ENCODE measurements around the gene GCFC2.

Gene GCFC2

DNA sequence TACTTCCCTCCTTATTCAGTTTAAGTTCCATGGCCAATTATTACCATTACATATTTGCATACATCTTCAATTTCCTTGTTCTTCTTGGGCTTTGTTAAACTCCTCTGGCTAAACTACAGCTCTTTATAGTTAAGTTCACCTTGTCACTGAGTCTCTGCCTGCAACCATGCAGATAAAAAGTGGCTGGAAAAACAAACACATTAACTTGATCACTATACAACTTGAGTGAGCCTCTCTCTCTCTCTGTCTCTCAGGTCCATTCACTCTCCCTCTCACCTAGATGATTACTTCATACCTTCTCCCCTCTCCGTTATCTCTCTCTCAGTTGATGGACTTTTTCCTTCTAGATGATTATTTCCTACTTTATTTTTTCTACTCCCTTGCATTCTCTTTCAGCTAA lies 30.3 kb downstream of the GCFC2 start:
- no peak overlapping the region for H3K27ac ChIP-seq (replicated peaks)

GRCh38 chr2:75679556-75679955 lies 31.2 kb downstream of the GCFC2 start:
- no peaks in the 10 kb centered on the region for H3K27me3 ChIP-seq (ENCODE audit: insufficient read depth, poor library complexity, severe bottlenecking)
- no peak for DNase-seq (ENCODE audit: low read depth in 1 of 2, low spot score in 1 of 2)
- TF ChIP-seq, protein P1, sequence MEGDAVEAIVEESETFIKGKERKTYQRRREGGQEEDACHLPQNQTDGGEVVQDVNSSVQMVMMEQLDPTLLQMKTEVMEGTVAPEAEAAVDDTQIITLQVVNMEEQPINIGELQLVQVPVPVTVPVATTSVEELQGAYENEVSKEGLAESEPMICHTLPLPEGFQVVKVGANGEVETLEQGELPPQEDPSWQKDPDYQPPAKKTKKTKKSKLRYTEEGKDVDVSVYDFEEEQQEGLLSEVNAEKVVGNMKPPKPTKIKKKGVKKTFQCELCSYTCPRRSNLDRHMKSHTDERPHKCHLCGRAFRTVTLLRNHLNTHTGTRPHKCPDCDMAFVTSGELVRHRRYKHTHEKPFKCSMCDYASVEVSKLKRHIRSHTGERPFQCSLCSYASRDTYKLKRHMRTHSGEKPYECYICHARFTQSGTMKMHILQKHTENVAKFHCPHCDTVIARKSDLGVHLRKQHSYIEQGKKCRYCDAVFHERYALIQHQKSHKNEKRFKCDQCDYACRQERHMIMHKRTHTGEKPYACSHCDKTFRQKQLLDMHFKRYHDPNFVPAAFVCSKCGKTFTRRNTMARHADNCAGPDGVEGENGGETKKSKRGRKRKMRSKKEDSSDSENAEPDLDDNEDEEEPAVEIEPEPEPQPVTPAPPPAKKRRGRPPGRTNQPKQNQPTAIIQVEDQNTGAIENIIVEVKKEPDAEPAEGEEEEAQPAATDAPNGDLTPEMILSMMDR (IDR thresholded peaks at IDR 0.05; ENCODE audit: insufficient read depth, low read length), result no peak
- no peak for TF ChIP-seq REST (IDR thresholded peaks at IDR 0.05; ENCODE audit: insufficient replicate concordance, low read depth)
- TF ChIP-seq SPI1 (IDR thresholded peaks at IDR 0.05; ENCODE audit: borderline replicate concordance, low read depth), result no peak
- TF ChIP-seq GABPA (IDR thresholded peaks at IDR 0.05; ENCODE audit: low read depth), result no peak
- no peak for TF ChIP-seq POLR2AphosphoS5 (IDR thresholded peaks at IDR 0.05; ENCODE audit: low read depth)

More for the DNA sequence above, 30.3 kb downstream of the GCFC2 start:
- Histone ChIP-seq H3K27me3 (ENCODE audit: insufficient read depth, poor library complexity, severe bottlenecking) (no peaks in the 10 kb centered on the region), H3K4me3 (replicated peaks; ENCODE audit: insufficient read depth, low read length) (no peak overlapping the region)
- TF ChIP-seq, protein P1 (IDR thresholded peaks at IDR 0.05; ENCODE audit: insufficient read depth, low read length), result no peak
- TF ChIP-seq SPI1 (IDR thresholded peaks at IDR 0.05; ENCODE audit: borderline replicate concordance, low read depth) (no peak), REST (IDR thresholded peaks at IDR 0.05; ENCODE audit: insufficient replicate concordance, low read depth) (no peak), GABPA (IDR thresholded peaks at IDR 0.05; ENCODE audit: low read depth) (no peak), POLR2AphosphoS5 (IDR thresholded peaks at IDR 0.05; ENCODE audit: low read depth) (no peak)
- no peak for DNase-seq (ENCODE audit: low read depth in 1 of 2, low spot score in 1 of 2)

GRCh38 chr2:75676464-75676863 lies 34.3 kb downstream of the GCFC2 start:
- H3K27me3 ChIP-seq (ENCODE audit: insufficient read depth, poor library complexity, severe bottlenecking), result no peaks in the 10 kb centered on the region
- no peak overlapping the region for H3K27ac ChIP-seq (replicated peaks)
- H3K4me3 ChIP-seq (replicated peaks; ENCODE audit: insufficient read depth, low read length), result no peak overlapping the region
- DNase-seq (ENCODE audit: low read depth in 1 of 2, low spot score in 1 of 2), result no peak
- TF ChIP-seq SPI1 (IDR thresholded peaks at IDR 0.05; ENCODE audit: borderline replicate concordance, low read depth) (no peak), REST (IDR thresholded peaks at IDR 0.05; ENCODE audit: insufficient replicate concordance, low read depth) (no peak), GABPA (IDR thresholded peaks at IDR 0.05; ENCODE audit: low read depth) (no peak), POLR2AphosphoS5 (IDR thresholded peaks at IDR 0.05; ENCODE audit: low read depth) (no peak)
- TF ChIP-seq, protein P1 (IDR thresholded peaks at IDR 0.05; ENCODE audit: insufficient read depth, low read length), result no peak

More at GRCh38 chr2:75679556-75679955, 31.2 kb downstream of the GCFC2 start:
- Histone ChIP-seq H3K4me3 (replicated peaks; ENCODE audit: insufficient read depth, low read length) (no peak overlapping the region), H3K27ac (replicated peaks) (no peak overlapping the region)
